Smooth muscle cell (in vitro differentiated cells): ENCODE data around the gene WWC2. TPM values are rescaled to one million over a fixed set of nuclear protein-coding genes. Genes with fewer than 3 reads are reported as not detected.

ENCODE experiments used
- DNase-seq: peaks from one replicate; lab custom pipeline; 2025; ENCODE audit not compliant: unreplicated experiment; lab: John Stamatoyannopoulos, UW
- H2AFZ ChIP-seq: fragments of 200-600 bp; sonication (generic); 2 replicates; pipeline ENCODE4 v1.6.0; 2016; ENCODE audit warnings: antibody characterized with exemption, low read depth, mild to moderate bottlenecking
- H3F3A ChIP-seq: fragments of 200-600 bp; sonication (generic); 2 replicates; pipeline ENCODE4 v1.6.0; 2017; ENCODE audit warnings: antibody characterized with exemption, low read depth
- H3K27ac ChIP-seq: fragments of 200-600 bp; sonication (generic); 2 replicates; pipeline ENCODE4 v1.5.1; 2016; ENCODE audit warnings: low read depth, mild to moderate bottlenecking
- H3K27me3 ChIP-seq: fragments of 200-600 bp; sonication (generic); 2 replicates; pipeline ENCODE4 v1.6.1; 2016; ENCODE audit warnings: low read depth, mild to moderate bottlenecking
- H3K36me3 ChIP-seq: fragments of 200-600 bp; sonication (generic); 2 replicates; pipeline ENCODE4 v1.5.1; 2016; ENCODE audit warnings: low read depth
- H3K4me1 ChIP-seq: fragments of 200-600 bp; sonication (generic); 2 replicates; pipeline ENCODE4 v1.5.1; 2016; ENCODE audit warnings: low read depth
- H3K4me2 ChIP-seq: fragments of 200-600 bp; sonication (generic); 2 replicates; pipeline ENCODE4 v1.6.0; 2016; ENCODE audit warnings: mild to moderate bottlenecking
- H3K4me3 ChIP-seq: fragments of 200-600 bp; sonication (generic); 2 replicates; pipeline ENCODE4 v1.5.1; 2016; ENCODE audit warnings: mild to moderate bottlenecking
- H3K79me2 ChIP-seq: fragments of 200-600 bp; sonication (generic); 2 replicates; pipeline ENCODE4 v1.6.0; 2016; ENCODE audit warnings: low read depth, mild to moderate bottlenecking
- H3K9ac ChIP-seq: fragments of 200-600 bp; sonication (generic); 2 replicates; pipeline ENCODE4 v1.6.0; 2016; ENCODE audit warnings: low read depth
- H3K9me3 ChIP-seq: fragments of 200-600 bp; sonication (generic); replicated peaks from 2 replicates; pipeline ENCODE4 v1.5.1; 2016; ENCODE audit warnings: low read depth
- H4K20me1 ChIP-seq: fragments of 200-600 bp; sonication (generic); 2 replicates; pipeline ENCODE4 v1.6.0; 2016; ENCODE audit warnings: low read depth
- WGBS: methylation state at CpG from one replicate; pipeline ENCODE4 v1.1.7; 2016; ENCODE audit warnings: low lambda C conversion rate; 5-methylcytosine and 5-hydroxymethylcytosine counted together
- polyA plus RNA-seq: library from polyadenylated mRNA; unstranded; fragments of >200 nt; fragmentation: Nextera tagmentation; extraction: Ambion mirVana; gene quantifications from 2 replicates; pipeline ENCODE4 v1.2.1, GENCODE V29; 2016
- total RNA-seq: library from RNA; depleted of rRNA; stranded (reverse); fragments of >200 nt; gene quantifications from 2 replicates; pipeline ENCODE4 v1.2.3, GENCODE V29; 2014
- TF ChIP-seq, protein P1 (sequence below): fragments of 200-600 bp; sonication (generic); IDR thresholded peaks from 2 replicates; pipeline ENCODE4 v1.5.1; 2017; ENCODE audit warnings: borderline replicate concordance, mild to moderate bottlenecking, antibody characterized with exemption; ENCODE audit not compliant: insufficient read depth, poor library complexity, severe bottlenecking

WWC2 gene
- total and polyA plus RNA-seq, 2 experiments from 2014 or later, result 11.2 to 13.5 TPM

DNA sequence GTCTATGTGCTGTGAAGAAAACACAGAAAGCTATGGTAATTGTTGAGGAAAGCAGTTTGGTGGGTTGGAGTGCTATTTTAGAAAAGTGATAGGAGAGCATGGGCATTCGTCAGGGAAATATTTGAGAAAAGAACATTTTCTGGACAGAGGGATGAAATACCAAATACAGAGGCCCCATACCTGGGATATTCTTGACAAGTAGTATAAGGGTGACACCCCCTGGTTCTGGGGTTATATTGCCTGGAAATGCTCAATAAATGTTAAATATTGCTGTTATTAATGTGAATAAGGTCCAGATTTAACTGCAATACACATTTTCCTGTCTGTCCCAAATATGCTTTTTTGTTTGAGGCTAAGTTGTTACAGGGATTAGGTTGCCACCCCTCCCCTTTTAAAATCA is 42.9 kb downstream of the WWC2 start:
- peak overlapping the region; percentile 46 for H3K4me2 ChIP-seq
- peak overlapping the region; percentile 25 for H3K27ac ChIP-seq
- H3K4me1 ChIP-seq, result peaks cover 4% of the 10 kb centered on the region
- peaks cover 94% of the 10 kb centered on the region for H4K20me1 ChIP-seq
- no peak overlapping the region for H3K4me3 ChIP-seq
- no peak overlapping the region for H2AFZ ChIP-seq
- no peaks in the 10 kb centered on the region for H3F3A ChIP-seq
- H3K9me3 ChIP-seq, result no peaks in the 10 kb centered on the region
- WGBS, result 90% methylated on average over 1 of the region's 1 CpG
- no peaks in the 10 kb centered on the region for H3K36me3 ChIP-seq
- TF ChIP-seq, protein P1, sequence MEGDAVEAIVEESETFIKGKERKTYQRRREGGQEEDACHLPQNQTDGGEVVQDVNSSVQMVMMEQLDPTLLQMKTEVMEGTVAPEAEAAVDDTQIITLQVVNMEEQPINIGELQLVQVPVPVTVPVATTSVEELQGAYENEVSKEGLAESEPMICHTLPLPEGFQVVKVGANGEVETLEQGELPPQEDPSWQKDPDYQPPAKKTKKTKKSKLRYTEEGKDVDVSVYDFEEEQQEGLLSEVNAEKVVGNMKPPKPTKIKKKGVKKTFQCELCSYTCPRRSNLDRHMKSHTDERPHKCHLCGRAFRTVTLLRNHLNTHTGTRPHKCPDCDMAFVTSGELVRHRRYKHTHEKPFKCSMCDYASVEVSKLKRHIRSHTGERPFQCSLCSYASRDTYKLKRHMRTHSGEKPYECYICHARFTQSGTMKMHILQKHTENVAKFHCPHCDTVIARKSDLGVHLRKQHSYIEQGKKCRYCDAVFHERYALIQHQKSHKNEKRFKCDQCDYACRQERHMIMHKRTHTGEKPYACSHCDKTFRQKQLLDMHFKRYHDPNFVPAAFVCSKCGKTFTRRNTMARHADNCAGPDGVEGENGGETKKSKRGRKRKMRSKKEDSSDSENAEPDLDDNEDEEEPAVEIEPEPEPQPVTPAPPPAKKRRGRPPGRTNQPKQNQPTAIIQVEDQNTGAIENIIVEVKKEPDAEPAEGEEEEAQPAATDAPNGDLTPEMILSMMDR, result no peak
- peaks cover 57% of the 10 kb centered on the region for H3K79me2 ChIP-seq
- no peaks in the 10 kb centered on the region for H3K27me3 ChIP-seq
- no peak overlapping the region for H3K9ac ChIP-seq
- DNase-seq, result no peak

GRCh38 chr4:183142571-183143550 is 43.8 kb downstream of the WWC2 start:
- Histone ChIP-seq H4K20me1 (peaks cover 96% of the 10 kb centered on the region), H3K4me3 (no peak overlapping the region)
- TF ChIP-seq, protein P1, result no peak

GRCh38 chr4:183144787-183145186 is 45.7 kb downstream of the WWC2 start:
- no peak overlapping the region for H3K27ac ChIP-seq
- TF ChIP-seq, protein P1, result no peak
- H3K4me3 ChIP-seq, result no peak overlapping the region
- H3K9me3 ChIP-seq, result no peaks in the 10 kb centered on the region
- no peaks in the 10 kb centered on the region for H3K27me3 ChIP-seq
- H3K36me3 ChIP-seq, result no peaks in the 10 kb centered on the region
- DNase-seq, result no peak
- WGBS, result 88% methylated on average over 6 of the region's 6 CpGs
- no peak overlapping the region for H3K9ac ChIP-seq
- H3K4me1 ChIP-seq, result peaks cover 4% of the 10 kb centered on the region
- no peak overlapping the region for H2AFZ ChIP-seq
- peaks cover 83% of the 10 kb centered on the region for H4K20me1 ChIP-seq
- H3K79me2 ChIP-seq, result peaks cover 44% of the 10 kb centered on the region
- H3F3A ChIP-seq, result no peaks in the 10 kb centered on the region
- no peak overlapping the region for H3K4me2 ChIP-seq

More at GRCh38 chr4:183142571-183143550, 43.8 kb downstream of the WWC2 start:
- H3K27ac ChIP-seq, result peak overlapping the region; percentile 25
- no peaks in the 10 kb centered on the region for H3K27me3 ChIP-seq
- DNase-seq, result no peak
- 58% methylated on average over 6 of the region's 6 CpGs for WGBS
- peaks cover 49% of the 10 kb centered on the region for H3K79me2 ChIP-seq
- H3K4me2 ChIP-seq, result peak overlapping the region; percentile 52
- H3K9ac ChIP-seq, result no peak overlapping the region
- H3K9me3 ChIP-seq, result no peaks in the 10 kb centered on the region
- H3F3A ChIP-seq, result no peaks in the 10 kb centered on the region
- peaks cover 4% of the 10 kb centered on the region for H3K4me1 ChIP-seq
- no peak overlapping the region for H2AFZ ChIP-seq
- H3K36me3 ChIP-seq, result no peaks in the 10 kb centered on the region
